ENCODE measurements around the gene HSPG2. TPM values are rescaled to one million over a fixed set of nuclear protein-coding genes. Genes with fewer than 3 reads are reported as not detected.

HSPG2 gene
- total RNA-seq, 6 experiments from 2014 or later = 275 to 430 (median 297) TPM

DNA sequence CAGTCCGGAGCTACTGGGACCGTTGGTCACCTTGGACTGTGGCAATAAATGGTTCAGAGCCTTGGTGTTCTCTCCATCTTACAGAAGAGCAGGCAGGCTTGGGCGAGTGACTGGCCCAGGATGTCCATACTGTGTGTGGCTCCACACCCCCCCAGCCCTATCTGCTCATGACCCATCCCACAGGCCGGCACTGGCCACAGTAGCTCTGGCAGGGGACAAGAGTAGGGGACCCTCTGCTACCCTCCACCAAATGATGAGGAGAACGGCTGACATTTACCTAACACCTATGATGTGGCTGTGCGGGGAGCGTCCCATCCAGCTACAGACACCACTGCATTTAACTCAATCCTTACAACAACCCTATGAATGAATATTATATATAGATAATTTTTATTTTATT lies 111.7 kb downstream of the HSPG2 start:
- peaks cover 28% of the 10 kb centered on the region for H3K36me3 Mint-ChIP-seq (ENCODE audit: low read depth)
- H3K9me3 Mint-ChIP-seq = no peaks in the 10 kb centered on the region
- TF ChIP-seq, protein P1, sequence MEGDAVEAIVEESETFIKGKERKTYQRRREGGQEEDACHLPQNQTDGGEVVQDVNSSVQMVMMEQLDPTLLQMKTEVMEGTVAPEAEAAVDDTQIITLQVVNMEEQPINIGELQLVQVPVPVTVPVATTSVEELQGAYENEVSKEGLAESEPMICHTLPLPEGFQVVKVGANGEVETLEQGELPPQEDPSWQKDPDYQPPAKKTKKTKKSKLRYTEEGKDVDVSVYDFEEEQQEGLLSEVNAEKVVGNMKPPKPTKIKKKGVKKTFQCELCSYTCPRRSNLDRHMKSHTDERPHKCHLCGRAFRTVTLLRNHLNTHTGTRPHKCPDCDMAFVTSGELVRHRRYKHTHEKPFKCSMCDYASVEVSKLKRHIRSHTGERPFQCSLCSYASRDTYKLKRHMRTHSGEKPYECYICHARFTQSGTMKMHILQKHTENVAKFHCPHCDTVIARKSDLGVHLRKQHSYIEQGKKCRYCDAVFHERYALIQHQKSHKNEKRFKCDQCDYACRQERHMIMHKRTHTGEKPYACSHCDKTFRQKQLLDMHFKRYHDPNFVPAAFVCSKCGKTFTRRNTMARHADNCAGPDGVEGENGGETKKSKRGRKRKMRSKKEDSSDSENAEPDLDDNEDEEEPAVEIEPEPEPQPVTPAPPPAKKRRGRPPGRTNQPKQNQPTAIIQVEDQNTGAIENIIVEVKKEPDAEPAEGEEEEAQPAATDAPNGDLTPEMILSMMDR (IDR thresholded peaks at IDR 0.05) = no peak
- no peaks in the 10 kb centered on the region for H3K4me1 Mint-ChIP-seq (ENCODE audit: low read depth)
- H3K27me3 Mint-ChIP-seq (ENCODE audit: insufficient read depth) = peaks cover 16% of the 10 kb centered on the region
- no peak overlapping the region for H3K4me3 Mint-ChIP-seq
- no peak overlapping the region for H3K27ac Mint-ChIP-seq
- DNase-seq = no peak

DNA sequence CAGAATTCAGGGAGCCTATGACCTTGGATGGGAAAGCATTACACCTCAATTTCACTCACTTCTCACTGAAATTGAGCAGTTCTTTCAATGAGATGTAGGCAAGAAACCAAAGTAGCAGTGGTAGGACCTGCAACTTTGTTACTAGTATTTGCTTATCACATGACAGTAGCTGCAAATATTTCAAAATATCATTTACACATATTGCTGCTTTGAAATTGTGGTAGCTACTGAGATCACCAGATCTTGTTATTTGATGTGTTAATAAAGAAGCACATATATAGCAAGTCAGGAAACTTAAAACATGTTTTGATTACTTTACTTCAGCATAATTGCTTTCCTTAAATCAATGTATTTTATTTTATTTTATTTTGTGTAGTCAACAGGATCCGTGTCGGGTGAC lies 112.2 kb downstream of the HSPG2 start:
- Mint-ChIP-seq H3K36me3 (ENCODE audit: low read depth) (peaks cover 31% of the 10 kb centered on the region), H3K4me3 (no peak overlapping the region), H3K4me1 (ENCODE audit: low read depth) (no peaks in the 10 kb centered on the region), H3K27ac (no peak overlapping the region), H3K27me3 (ENCODE audit: insufficient read depth) (peaks cover 16% of the 10 kb centered on the region), H3K9me3 (no peaks in the 10 kb centered on the region)
- DNase-seq = no peak
- TF ChIP-seq, protein P1 (IDR thresholded peaks at IDR 0.05) = no peak

DNA sequence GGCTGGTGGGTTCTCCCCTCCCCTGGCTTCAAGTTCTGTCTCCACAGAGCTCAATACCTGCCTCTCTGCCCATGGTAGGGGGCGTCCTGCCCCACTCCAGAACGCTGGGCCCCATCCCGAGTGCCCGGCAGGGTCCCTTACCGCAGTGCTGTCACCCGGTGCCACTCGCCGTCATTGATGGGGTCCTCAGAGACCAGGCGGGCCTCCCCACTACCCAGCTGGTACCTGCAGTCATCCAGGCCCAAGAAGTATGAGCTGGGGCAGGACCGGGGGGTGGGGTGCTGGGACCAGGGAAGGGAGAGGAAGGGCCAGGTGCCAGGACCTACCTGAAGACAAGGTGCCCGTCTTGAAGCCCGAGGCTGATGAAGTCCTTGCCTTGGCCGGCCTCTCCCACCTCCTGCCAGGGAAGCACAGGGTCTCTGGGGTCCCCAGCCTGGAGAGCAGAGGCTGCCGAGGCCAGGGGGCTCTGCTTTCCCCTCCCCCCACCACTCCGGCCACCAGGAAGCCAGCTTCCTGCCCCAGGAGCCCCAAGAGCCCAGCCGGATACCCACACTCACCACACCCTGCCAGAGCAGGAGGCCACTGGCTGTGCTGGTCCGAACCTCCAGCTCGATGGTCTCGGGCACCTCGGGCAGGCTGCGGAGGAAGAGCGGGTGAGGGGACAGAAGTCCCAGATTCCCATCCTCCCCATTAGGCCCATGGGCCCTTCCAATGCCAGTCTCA lies 113.0 kb downstream of the HSPG2 start:
- Mint-ChIP-seq H3K9me3 (no peaks in the 10 kb centered on the region), H3K27me3 (ENCODE audit: insufficient read depth) (peaks cover 16% of the 10 kb centered on the region), H3K4me1 (ENCODE audit: low read depth) (no peaks in the 10 kb centered on the region), H3K36me3 (ENCODE audit: low read depth) (peaks cover 36% of the 10 kb centered on the region), H3K27ac (no peak overlapping the region; the same call in 1 of the 2 replicates), H3K4me3 (no peak overlapping the region)
- no peak for DNase-seq
- TF ChIP-seq, protein P1 (IDR thresholded peaks at IDR 0.05) = no peak

DNA sequence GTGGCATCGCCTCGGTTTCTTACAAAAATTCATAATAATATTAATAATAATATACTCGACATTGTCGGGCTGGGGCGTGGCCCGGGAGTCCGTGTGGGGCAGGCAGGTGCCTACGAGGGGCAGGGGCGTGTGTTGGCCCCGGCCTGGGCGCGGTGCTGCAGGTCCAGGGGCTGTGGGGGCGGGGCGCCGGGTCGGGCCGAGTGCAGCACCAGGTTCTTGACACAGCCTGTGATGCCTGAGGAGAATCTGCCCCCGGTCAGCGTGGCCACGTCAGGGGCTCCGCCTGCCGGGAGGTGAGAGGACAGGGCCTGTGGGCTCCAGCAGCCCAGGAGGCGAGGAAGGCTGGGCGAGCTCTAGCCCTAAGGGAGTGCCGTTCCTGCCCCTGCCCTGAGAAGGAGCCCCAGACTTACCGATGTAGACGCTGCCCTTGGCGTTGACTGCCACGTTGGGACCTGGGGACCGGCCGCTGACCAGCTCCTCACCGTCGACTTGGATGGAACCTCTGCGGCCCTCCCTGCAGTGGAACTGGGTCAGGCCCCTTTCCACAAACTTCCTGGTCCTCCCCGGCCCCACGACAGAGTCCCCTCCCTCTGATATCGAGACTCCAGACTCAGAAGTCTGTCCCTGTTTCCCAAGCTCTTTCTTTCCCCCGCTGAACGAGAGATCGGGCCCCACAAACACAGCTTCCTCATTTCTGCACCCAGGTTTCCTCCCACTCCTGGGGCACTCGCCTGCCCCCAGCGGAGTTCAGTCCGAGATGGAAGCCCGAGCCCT lies 113.7 kb downstream of the HSPG2 start:
- Mint-ChIP-seq H3K27me3 (ENCODE audit: insufficient read depth) (peaks cover 16% of the 10 kb centered on the region), H3K4me3 (no peak overlapping the region), H3K36me3 (ENCODE audit: low read depth) (peaks cover 41% of the 10 kb centered on the region), H3K27ac (no peak overlapping the region; the same call in 1 of the 2 replicates), H3K9me3 (no peaks in the 10 kb centered on the region), H3K4me1 (ENCODE audit: low read depth) (peaks cover 4% of the 10 kb centered on the region)
- TF ChIP-seq, protein P1 (IDR thresholded peaks at IDR 0.05) = no peak
- no peak for DNase-seq

DNA sequence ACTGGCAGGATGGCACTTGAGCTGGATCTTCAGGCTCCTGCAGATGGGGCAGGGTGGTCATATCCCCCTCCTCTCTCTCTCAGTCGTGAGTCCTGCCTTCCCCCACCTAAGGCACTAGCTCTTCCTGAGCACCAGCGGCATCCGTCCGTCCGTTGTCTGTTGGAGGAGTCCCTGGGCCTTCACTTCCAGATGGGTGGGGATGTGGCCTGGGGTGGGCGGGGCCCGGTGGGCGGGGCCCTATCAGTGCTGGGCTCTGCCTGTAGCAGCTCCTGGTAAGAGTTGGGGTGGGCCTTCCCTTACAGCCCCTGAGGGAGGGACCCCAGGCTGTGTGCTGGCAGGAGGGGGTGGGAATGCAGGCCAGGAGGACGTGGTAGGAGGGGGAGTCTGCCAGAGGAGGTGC lies 114.8 kb downstream of the HSPG2 start:
- H3K36me3 Mint-ChIP-seq (ENCODE audit: low read depth) = peaks cover 36% of the 10 kb centered on the region

More for the DNA sequence above, 114.8 kb downstream of the HSPG2 start:
- TF ChIP-seq, protein P1 (IDR thresholded peaks at IDR 0.05) = no peak
- no peak for DNase-seq
- Mint-ChIP-seq H3K27ac (no peak overlapping the region), H3K27me3 (ENCODE audit: insufficient read depth) (peaks cover 15% of the 10 kb centered on the region), H3K4me3 (no peak overlapping the region), H3K4me1 (ENCODE audit: low read depth) (peaks cover 10% of the 10 kb centered on the region), H3K9me3 (no peaks in the 10 kb centered on the region)

Measured in HFFc6 (cell line).